Fibroblast of mammary gland (primary cell): ENCODE measurements around the gene EEF1AKMT3.

ENCODE experiments used
- DNase-seq: peaks from one replicate; pipeline ENCODE4 v3.0.0-alpha.2; 2010; ENCODE audit warnings: low read depth
- H3K4me3 ChIP-seq: 2 replicates; pipeline ENCODE4 v1.5.1; 2011; ENCODE audit warnings: low read depth, mild to moderate bottlenecking, low read length, moderate library complexity; ENCODE audit not compliant: control insufficient read depth
- TF ChIP-seq, protein P1 (sequence below): conservative IDR thresholded peaks from 2 replicates; pipeline ENCODE4 v1.5.1; 2011; ENCODE audit warnings: low read depth, low read length, inconsistent platforms; ENCODE audit not compliant: control insufficient read depth, insufficient read depth

Gene EEF1AKMT3

DNA sequence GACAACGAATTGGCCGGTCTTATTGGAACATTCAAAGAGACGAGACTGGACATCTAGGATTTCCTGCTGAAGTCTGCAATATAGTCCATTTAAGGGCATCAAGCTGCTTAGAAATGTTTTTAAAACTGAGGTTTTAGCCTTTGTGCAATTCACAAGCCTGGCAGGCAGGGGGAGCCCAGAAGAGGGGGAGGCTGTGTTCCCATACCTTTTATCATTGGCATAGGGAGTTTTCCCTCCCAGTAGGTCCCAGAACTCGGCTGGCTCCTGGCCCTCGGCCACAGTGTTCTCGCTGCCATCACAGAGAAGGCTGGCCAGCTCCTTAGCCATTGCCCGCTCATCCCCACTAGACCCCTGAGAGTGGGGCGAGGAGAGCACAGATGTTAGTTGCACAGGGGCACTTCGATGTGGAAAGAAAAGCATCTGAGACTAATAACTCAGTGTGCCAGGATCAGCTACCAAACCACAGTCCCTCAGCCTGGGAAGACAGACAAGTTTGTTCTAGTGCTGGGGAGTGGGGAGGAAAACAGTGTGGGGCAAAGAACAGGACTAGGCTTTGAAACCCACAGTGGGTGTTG lies 31.0 kb downstream of the EEF1AKMT3 start:
- TF ChIP-seq, protein P1, sequence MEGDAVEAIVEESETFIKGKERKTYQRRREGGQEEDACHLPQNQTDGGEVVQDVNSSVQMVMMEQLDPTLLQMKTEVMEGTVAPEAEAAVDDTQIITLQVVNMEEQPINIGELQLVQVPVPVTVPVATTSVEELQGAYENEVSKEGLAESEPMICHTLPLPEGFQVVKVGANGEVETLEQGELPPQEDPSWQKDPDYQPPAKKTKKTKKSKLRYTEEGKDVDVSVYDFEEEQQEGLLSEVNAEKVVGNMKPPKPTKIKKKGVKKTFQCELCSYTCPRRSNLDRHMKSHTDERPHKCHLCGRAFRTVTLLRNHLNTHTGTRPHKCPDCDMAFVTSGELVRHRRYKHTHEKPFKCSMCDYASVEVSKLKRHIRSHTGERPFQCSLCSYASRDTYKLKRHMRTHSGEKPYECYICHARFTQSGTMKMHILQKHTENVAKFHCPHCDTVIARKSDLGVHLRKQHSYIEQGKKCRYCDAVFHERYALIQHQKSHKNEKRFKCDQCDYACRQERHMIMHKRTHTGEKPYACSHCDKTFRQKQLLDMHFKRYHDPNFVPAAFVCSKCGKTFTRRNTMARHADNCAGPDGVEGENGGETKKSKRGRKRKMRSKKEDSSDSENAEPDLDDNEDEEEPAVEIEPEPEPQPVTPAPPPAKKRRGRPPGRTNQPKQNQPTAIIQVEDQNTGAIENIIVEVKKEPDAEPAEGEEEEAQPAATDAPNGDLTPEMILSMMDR, result peak; percentile 86
- peak; percentile 51 for DNase-seq
- no peak overlapping the region for H3K4me3 ChIP-seq

DNA sequence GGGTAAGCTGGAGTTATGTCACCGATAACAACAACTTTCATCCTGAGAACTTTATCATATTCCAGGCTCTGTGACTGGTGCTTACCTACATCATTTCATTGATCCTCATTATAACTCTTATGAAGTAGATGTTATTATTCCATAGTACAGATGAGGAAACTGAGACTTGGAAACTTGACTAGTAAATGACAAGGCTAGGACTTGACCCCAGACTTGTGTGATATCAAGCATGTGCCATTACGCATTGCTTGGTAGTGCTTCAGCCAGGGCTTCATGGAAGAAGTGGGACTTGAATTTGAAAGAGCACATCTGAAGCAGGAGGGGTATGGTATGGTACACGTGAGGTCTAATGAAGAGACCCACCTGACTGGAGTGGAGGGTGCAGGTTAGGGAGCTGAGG lies 34.3 kb downstream of the EEF1AKMT3 start:
- no peak overlapping the region for H3K4me3 ChIP-seq
- no peak for DNase-seq
- TF ChIP-seq, protein P1, result no peak

DNA sequence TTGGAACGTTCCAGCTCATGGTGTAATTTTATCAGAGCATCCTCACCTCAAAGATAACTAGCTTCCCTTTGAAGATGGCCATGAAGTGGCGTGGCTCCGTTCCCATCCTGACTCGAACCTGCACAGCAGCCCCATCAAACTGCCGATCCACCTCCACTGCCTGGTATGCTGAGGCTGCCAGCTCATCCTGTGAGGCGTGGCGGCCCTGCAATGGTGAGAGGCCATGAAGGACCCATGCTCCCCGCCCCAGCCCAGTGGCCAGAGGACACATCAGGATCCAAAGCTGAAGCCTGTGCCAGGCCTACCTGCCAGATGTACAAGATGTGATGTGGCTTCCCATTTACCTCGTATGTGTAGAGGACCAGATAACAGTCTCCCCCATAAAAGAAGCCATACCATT lies 34.9 kb downstream of the EEF1AKMT3 start:
- TF ChIP-seq, protein P1, result no peak
- no peak for DNase-seq
- H3K4me3 ChIP-seq, result no peak overlapping the region

DNA sequence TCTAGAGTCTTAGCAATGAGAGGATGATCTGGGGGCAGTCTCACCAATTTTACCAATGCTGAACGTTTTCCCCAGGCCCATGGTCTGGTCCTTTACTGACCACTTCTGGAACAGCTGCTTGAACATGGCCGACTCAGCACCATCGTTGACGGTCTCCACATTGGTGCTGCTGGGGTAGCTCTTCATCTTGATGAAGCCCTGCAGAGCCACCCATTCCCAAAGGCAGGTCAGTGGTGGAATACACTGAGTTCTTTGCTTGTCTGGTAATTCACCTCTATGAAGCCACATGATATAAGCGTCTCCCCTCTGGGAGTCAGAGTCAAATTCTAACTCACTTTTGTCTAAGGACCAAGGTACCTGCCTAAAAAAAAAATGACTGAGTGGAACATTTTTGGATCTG lies 35.9 kb downstream of the EEF1AKMT3 start:
- TF ChIP-seq, protein P1, result no peak
- no peak overlapping the region for H3K4me3 ChIP-seq
- DNase-seq, result no peak

DNA sequence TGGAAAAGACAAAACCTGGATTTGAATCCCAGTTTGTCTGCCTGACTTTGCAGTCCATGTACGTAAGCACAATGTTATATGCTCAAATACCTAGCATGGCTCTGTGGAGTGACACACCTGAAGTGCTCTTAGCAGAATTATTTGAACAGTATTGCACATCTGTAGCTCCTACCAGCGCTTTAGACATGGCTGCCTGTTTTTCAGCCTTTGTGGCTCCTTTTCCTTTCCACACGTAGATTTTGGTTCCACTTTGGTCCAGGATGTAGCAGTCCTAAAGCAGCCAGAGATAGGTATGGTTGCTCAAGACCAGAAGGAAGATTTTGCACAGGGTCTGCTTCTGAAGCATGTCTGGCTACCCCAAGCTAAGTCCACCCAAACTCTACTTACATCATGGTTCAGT lies 37.0 kb downstream of the EEF1AKMT3 start:
- no peak for DNase-seq
- TF ChIP-seq, protein P1, result no peak

DNA sequence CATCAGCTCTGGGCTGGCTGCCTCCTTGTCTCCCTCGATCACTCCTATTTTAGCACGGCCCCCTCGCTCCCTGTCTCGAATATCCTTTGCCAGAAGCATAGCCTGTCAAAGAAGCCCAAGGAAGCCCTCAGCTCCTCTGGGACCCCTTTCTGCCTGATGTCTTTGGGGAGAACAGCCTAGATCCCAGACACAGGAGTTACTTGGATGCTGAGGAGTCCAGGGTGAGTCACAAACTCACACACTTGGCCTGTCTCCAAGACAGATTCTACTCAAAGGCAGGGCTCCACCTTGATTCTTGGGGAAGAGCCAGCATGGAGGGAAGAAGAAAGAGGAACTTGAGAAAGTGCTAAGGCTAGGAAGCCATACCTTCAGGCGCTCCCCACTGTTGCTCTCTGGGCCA lies 38.0 kb downstream of the EEF1AKMT3 start:
- peak; percentile 77 for DNase-seq
- no peak overlapping the region for H3K4me3 ChIP-seq
- TF ChIP-seq, protein P1, result no peak

More for the DNA sequence above, 37.0 kb downstream of the EEF1AKMT3 start:
- no peak overlapping the region for H3K4me3 ChIP-seq
